Right lung (tissue), 5 donors: ENCODE measurements around the gene MREG. TPM values are rescaled to one million over a fixed set of nuclear protein-coding genes. Genes with fewer than 3 reads are reported as not detected.

Source experiments
- polyA plus RNA-seq, 5 donors: library from polyadenylated mRNA; unstranded; fragments of 120-200 nt; gene quantifications; one replicate each; pipeline versions ENCODE4 v1.2.1 to v1.2.3, GENCODE V29; 2013; ENCODE audit warnings: inconsistent platforms in 1 of 5, low replicate concordance in 1 of 5; ENCODE audit not compliant: insufficient read length in 5 of 5, insufficient read depth in 1 of 5

The MREG gene
- polyA plus RNA-seq, 5 donors = 12.4 to 17.9 (median 14.7) TPM

Other genes starting within 250 kb of the MREG start
- gene PECR, start 68.3 kb upstream of the MREG start, polyA plus RNA-seq = 10 to 100 TPM in 4 of 5 donors, 1 to 10 TPM in 1; 8.4 to 12.9 (median 12.2) TPM
- 1 to 10 TPM in 2 of 5 donors, under 1 TPM in 3; 0.73 to 1.2 (median 0.98) TPM for gene TMEM169, start 68.4 kb upstream of the MREG start, polyA plus RNA-seq
- 100 to 1,000 TPM; 229 to 380 (median 295) TPM for gene XRCC5, start 95.8 kb upstream of the MREG start, polyA plus RNA-seq